ENCODE data around the gene F12. TPM values are rescaled to one million over a fixed set of nuclear protein-coding genes. Genes with fewer than 3 reads are reported as not detected.

Gene F12
- total RNA-seq, 1 experiment from 2014 or later = 13.4 TPM

GRCh38 chr5:177362610-177363507, 46.5 kb downstream of the F12 start:
- Histone ChIP-seq H3K27me3 (ENCODE audit: control insufficient read depth, insufficient read depth, low read length) (no peaks in the 10 kb centered on the region), H3K9me3 (ENCODE audit: control insufficient read depth, insufficient read depth, low read depth, low read length) (no peaks in the 10 kb centered on the region), H3K4me1 (ENCODE audit: control insufficient read depth, insufficient read depth, low read length) (peaks cover 20% of the 10 kb centered on the region), H3K36me3 (ENCODE audit: control insufficient read depth, insufficient read depth, low read length) (no peaks in the 10 kb centered on the region), H3K4me3 (ENCODE audit: low read depth in 2 of 2, low read length in 2 of 2) (peak overlapping the region; percentile 45 to 61), H3K27ac (ENCODE audit: low read length) (peak overlapping the region; percentile 29; the same call in 1 of the 2 replicates)
- DNase-seq (ENCODE audit: low read depth, low spot score) = no peak
- intact Hi-C loops (cut with micrococcal nuclease; ENCODE audit: unreplicated experiment) (no loop called here), in situ Hi-C loops (cut with HindIII; ENCODE audit: low pct_unique_long_range_greater_than_20kb, low sequenced_read_pairs) (no loop called here)
- POLR2A ChIA-PET = no interaction called here
- CTCF ChIA-PET = no interaction called here
- peak; percentile 68 for ATAC-seq
- TF ChIP-seq SIN3A (IDR thresholded peaks at IDR 0.05; ENCODE audit: borderline replicate concordance, insufficient read depth, low read depth, low read length) (no peak), POLR2AphosphoS5 (IDR thresholded peaks at IDR 0.05; ENCODE audit: low read depth, low read length) (no peak)
- BruUV-seq (replicated peaks) = no TSS peak

DNA sequence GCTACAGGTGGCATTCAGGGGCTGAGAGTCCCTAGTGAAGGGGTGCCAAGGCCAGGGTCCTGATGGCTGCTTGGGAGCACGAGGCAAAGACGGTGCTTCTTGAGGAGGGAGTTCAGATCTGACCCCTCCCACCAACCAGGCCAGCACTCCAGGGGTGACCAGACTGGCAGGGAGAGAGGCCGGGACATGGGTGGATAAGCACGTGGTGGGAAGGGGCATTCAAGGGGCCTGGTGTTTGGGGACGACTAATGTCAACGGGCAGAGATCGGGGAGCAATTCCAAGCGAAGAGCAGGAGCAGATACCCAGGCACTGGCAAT, 47.1 kb downstream of the F12 start:
- no peak for ATAC-seq
- CTCF ChIA-PET = no interaction called here
- no peak overlapping the region for H3K27ac ChIP-seq (ENCODE audit: low read length)
- no peak overlapping the region for H3K4me3 ChIP-seq (ENCODE audit: low read depth in 2 of 2, low read length in 2 of 2)
- H3K27me3 ChIP-seq (ENCODE audit: control insufficient read depth, insufficient read depth, low read length) = no peaks in the 10 kb centered on the region
- TF ChIP-seq REST (IDR thresholded peaks at IDR 0.05; ENCODE audit: insufficient read depth in 1 of 2, low read depth in 2 of 2, low read length in 1 of 2) (no peak), SIN3A (IDR thresholded peaks at IDR 0.05; ENCODE audit: borderline replicate concordance, insufficient read depth, low read depth, low read length) (no peak), TCF7L2 (IDR thresholded peaks at IDR 0.05; ENCODE audit: low read depth, low read length) (no peak), CTCF (IDR thresholded peaks at IDR 0.05) (no peak), POLR2AphosphoS5 (IDR thresholded peaks at IDR 0.05; ENCODE audit: low read depth, low read length) (no peak)
- intact Hi-C loops (cut with micrococcal nuclease; ENCODE audit: unreplicated experiment) = no loop called here
- peaks cover 18% of the 10 kb centered on the region for H3K4me1 ChIP-seq (ENCODE audit: control insufficient read depth, insufficient read depth, low read length)
- H3K36me3 ChIP-seq (ENCODE audit: control insufficient read depth, insufficient read depth, low read length) = no peaks in the 10 kb centered on the region
- BruUV-seq (replicated peaks) = no TSS peak
- DNase-seq (ENCODE audit: low read depth, low spot score) = no peak
- POLR2A ChIA-PET = no interaction called here
- in situ Hi-C loops (cut with HindIII; ENCODE audit: low pct_unique_long_range_greater_than_20kb, low sequenced_read_pairs) = no loop called here
- H3K9me3 ChIP-seq (ENCODE audit: control insufficient read depth, insufficient read depth, low read depth, low read length) = no peaks in the 10 kb centered on the region

Data from Panc1 (cell line).